ENCODE data around the gene PAH.

The PAH gene

DNA sequence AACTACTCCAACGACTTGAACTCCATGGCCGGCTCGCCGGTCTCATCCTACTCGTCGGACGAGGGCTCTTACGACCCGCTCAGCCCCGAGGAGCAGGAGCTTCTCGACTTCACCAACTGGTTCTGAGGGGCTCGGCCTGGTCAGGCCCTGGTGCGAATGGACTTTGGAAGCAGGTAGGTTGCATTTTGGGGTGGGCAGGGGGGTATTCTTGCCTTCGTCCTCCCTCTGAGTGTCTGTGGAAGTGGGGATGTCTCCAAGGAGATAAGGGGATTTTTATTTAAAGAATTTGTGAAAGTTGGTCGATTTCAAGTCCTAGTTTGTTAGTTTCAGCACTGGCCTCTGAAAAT, 41.8 kb upstream of the PAH start:
- Histone ChIP-seq H3K9ac (ENCODE audit: low read depth, low read length) (no peak overlapping the region), H3K27me3 (ENCODE audit: insufficient read depth, low read length) (peaks cover 100% of the 10 kb centered on the region), H3K9me3 (ENCODE audit: insufficient read depth, low read depth, low read length) (peaks cover 7% of the 10 kb centered on the region), H3K4me3 (ENCODE audit: low read length) (peak overlapping the region; percentile 55), H3K27ac (ENCODE audit: low read depth, low read length) (no peak overlapping the region), H3K36me3 (ENCODE audit: insufficient read depth, low read length) (no peaks in the 10 kb centered on the region), H3K4me1 (ENCODE audit: insufficient read depth, low read length) (peaks cover 25% of the 10 kb centered on the region)
- WGBS = 3% methylated on average over 15 of the region's 15 CpGs

DNA sequence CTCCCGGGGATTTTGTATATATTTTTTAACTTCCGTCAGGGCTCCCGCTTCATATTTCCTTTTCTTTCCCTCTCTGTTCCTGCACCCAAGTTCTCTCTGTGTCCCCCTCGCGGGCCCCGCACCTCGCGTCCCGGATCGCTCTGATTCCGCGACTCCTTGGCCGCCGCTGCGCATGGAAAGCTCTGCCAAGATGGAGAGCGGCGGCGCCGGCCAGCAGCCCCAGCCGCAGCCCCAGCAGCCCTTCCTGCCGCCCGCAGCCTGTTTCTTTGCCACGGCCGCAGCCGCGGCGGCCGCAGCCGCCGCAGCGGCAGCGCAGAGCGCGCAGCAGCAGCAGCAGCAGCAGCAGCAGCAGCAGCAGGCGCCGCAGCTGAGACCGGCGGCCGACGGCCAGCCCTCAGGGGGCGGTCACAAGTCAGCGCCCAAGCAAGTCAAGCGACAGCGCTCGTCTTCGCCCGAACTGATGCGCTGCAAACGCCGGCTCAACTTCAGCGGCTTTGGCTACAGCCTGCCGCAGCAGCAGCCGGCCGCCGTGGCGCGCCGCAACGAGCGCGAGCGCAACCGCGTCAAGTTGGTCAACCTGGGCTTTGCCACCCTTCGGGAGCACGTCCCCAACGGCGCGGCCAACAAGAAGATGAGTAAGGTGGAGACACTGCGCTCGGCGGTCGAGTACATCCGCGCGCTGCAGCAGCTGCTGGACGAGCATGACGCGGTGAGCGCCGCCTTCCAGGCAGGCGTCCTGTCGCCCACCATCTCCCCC, 41.2 kb upstream of the PAH start:
- WGBS = under 1% methylated on average over 83 of the region's 83 CpGs
- Histone ChIP-seq H3K4me3 (ENCODE audit: low read length) (peak overlapping the region; percentile 55), H3K9ac (ENCODE audit: low read depth, low read length) (no peak overlapping the region), H3K27ac (ENCODE audit: low read depth, low read length) (no peak overlapping the region), H3K36me3 (ENCODE audit: insufficient read depth, low read length) (no peaks in the 10 kb centered on the region), H3K27me3 (ENCODE audit: insufficient read depth, low read length) (peaks cover 100% of the 10 kb centered on the region), H3K4me1 (ENCODE audit: insufficient read depth, low read length) (peaks cover 23% of the 10 kb centered on the region), H3K9me3 (ENCODE audit: insufficient read depth, low read depth, low read length) (peaks cover 2% of the 10 kb centered on the region; the same call in 1 of the 2 replicates)

DNA sequence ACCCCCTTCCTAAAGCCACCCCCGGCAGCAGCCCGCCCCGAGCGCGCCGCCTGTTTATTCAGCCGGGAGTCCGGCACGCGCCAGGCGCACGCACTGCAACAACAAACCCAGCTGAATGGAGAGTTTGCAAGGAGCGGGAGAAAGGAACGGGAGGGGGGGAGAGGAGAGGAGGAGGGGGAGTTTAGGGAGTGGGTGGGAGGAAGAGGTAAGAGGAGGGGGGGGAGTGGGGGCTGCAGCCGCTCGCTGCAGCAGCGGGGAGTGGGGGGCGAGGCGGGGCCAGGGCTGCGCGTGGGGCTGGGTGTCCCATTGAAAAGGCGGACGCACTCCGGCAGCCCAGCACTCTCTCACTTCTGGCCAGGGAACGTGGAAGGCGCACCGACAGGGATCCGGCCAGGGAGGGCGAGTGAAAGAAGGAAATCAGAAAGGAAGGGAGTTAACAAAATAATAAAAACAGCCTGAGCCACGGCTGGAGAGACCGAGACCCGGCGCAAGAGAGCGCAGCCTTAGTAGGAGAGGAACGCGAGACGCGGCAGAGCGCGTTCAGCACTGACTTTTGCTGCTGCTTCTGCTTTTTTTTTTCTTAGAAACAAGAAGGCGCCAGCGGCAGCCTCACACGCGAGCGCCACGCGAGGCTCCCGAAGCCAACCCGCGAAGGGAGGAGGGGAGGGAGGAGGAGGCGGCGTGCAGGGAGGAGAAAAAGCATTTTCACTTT, 40.5 kb upstream of the PAH start, which contains the start of gene ASCL1:
ASCL1 (plus strand) TSS at position 336 of the 712 bp plus-strand sequence. CDS start 571 bp downstream, outside the sequence.
- H3K36me3 ChIP-seq (ENCODE audit: insufficient read depth, low read length) = no peaks in the 10 kb centered on the region
- peaks cover 100% of the 10 kb centered on the region for H3K27me3 ChIP-seq (ENCODE audit: insufficient read depth, low read length)
- H3K4me1 ChIP-seq (ENCODE audit: insufficient read depth, low read length) = peaks cover 18% of the 10 kb centered on the region
- under 1% methylated on average over 51 of the region's 52 CpGs for WGBS
- no peak within 1 kb of the TSS for H3K9ac ChIP-seq (ENCODE audit: low read depth, low read length)
- H3K9me3 ChIP-seq (ENCODE audit: insufficient read depth, low read depth, low read length) = no peaks in the 10 kb centered on the region
- H3K27ac ChIP-seq (ENCODE audit: low read depth, low read length) = no peak within 1 kb of the TSS
- H3K4me3 ChIP-seq (ENCODE audit: low read length) = peak within 1 kb of the TSS; percentile 55

DNA sequence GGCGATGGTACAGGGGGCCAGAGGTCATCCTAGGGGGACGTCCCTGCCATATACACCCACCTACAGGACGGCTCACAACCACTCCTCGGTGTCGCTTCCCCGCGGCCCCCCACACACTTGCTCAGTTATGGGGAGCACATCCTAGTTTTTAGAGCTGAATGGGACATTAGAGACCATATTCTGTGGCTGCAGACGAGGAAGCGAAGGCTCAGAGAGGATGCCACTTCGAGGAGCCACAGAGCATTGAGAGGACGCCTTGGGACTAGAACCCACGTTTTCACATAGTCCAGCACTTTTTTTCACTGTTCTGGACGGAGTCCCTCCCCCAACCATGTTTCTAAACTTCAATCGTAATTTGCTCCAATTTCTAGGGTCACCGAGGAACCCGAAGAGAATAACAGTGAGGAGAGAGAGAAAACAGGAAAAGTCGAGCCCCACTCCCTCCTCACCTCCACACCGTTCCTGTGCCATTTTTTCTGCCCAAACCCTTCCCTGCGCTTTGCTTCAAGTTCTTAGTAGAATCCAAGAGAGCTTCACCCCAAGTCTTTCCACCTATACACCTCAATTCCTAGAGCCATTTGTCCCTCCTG, 39.8 kb upstream of the PAH start:
- H3K27me3 ChIP-seq (ENCODE audit: insufficient read depth, low read length) = peaks cover 100% of the 10 kb centered on the region
- WGBS = 2% methylated on average over 17 of the region's 19 CpGs
- H3K36me3 ChIP-seq (ENCODE audit: insufficient read depth, low read length) = no peaks in the 10 kb centered on the region
- no peak overlapping the region for H3K9ac ChIP-seq (ENCODE audit: low read depth, low read length)
- peak overlapping the region; percentile 39 for H3K4me3 ChIP-seq (ENCODE audit: low read length)
- no peaks in the 10 kb centered on the region for H3K9me3 ChIP-seq (ENCODE audit: insufficient read depth, low read depth, low read length)
- peaks cover 23% of the 10 kb centered on the region for H3K4me1 ChIP-seq (ENCODE audit: insufficient read depth, low read length)
- H3K27ac ChIP-seq (ENCODE audit: low read depth, low read length) = no peak overlapping the region

DNA sequence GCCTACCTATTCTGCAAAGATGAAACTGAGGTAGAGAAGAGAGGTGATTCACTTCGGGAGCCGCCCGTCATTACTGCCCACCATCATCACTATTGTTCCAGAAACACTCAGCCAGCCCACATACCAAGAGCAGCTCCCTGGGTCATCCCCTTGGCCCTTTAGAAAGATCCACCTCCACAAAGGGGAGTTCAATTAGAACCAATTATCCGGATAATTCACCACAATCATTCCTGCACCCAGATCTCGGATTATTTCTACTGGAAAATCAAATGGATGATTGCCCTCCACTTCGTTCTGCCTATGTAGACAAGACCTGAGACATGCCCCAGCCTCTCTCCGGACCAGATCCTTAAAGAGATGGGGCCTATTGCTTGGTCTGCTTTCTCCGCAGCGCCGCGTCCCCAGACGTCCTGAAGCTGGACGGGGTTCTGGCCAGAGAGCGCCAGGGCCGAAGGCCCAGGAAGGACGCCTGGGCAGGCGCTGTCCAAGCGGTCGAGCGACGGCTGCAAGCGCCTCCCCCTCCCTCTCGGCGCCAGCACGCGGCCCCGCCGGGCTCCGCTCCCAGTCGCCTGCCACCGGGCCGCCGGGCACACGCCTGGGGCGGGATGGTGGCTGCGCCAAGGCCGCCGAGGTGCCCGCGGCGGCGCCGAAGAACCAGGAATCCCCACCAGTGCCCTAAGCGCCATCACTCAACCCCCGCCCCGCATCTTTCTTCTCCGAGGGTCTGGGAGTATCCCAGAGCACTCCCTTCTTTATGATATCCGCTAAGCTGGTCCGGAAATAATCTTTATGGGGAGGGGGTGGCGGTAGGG, 39.1 kb upstream of the PAH start:
- WGBS = 2% methylated on average over 47 of the region's 50 CpGs
- Histone ChIP-seq H3K4me1 (ENCODE audit: insufficient read depth, low read length) (peaks cover 19% of the 10 kb centered on the region), H3K27ac (ENCODE audit: low read depth, low read length) (no peak overlapping the region), H3K9ac (ENCODE audit: low read depth, low read length) (no peak overlapping the region), H3K4me3 (ENCODE audit: low read length) (peak overlapping the region; percentile 39), H3K27me3 (ENCODE audit: insufficient read depth, low read length) (peaks cover 100% of the 10 kb centered on the region), H3K9me3 (ENCODE audit: insufficient read depth, low read depth, low read length) (no peaks in the 10 kb centered on the region), H3K36me3 (ENCODE audit: insufficient read depth, low read length) (no peaks in the 10 kb centered on the region)

DNA sequence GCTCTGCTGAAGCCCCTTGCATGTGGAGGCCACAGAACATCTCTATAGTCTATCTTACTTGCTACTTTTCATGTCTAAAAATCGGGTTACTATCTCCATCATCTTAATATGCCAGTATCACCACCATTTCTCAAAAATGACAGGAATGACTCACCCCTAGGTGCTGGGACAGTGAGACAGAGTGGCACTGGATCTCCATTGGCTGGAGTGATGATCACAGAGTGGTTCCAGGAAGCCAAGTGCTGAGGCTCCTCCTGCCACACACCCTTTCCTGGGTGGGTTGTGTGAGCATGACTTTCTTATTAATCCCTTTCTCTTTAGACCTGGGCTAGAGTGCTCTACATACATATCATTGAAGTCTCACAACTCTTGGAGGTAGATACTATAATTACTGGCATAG, 37.1 kb upstream of the PAH start:
- H3K36me3 ChIP-seq (ENCODE audit: insufficient read depth, low read length) = no peaks in the 10 kb centered on the region
- no peaks in the 10 kb centered on the region for H3K9me3 ChIP-seq (ENCODE audit: insufficient read depth, low read depth, low read length)
- WGBS = 71% methylated on average over 1 of the region's 1 CpG
- peaks cover 100% of the 10 kb centered on the region for H3K27me3 ChIP-seq (ENCODE audit: insufficient read depth, low read length)
- peaks cover 16% of the 10 kb centered on the region for H3K4me1 ChIP-seq (ENCODE audit: insufficient read depth, low read length)
- no peak overlapping the region for H3K4me3 ChIP-seq (ENCODE audit: low read length)
- H3K27ac ChIP-seq (ENCODE audit: low read depth, low read length) = no peak overlapping the region
- no peak overlapping the region for H3K9ac ChIP-seq (ENCODE audit: low read depth, low read length)

DNA sequence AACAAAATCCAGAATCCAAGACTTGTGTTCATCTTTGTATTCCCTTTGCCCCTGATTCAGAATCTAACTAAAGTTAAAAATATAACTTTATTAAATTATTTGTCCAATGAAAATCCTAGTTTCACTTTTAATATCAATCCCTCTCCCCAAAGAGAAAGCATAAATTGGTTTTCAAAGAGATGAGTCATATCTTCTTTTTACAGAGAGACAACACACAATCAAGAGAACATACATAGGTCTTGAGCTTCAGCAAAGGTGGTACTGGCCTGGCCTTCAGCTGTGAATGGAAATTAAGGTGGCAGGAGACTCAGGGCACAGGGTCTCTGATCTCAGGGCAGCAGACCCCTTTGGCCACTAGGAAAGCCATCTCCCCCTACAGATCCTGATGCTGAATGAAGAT, 36.2 kb upstream of the PAH start:
- Histone ChIP-seq H3K4me1 (ENCODE audit: insufficient read depth, low read length) (peaks cover 13% of the 10 kb centered on the region), H3K36me3 (ENCODE audit: insufficient read depth, low read length) (no peaks in the 10 kb centered on the region), H3K4me3 (ENCODE audit: low read length) (no peak overlapping the region), H3K27me3 (ENCODE audit: insufficient read depth, low read length) (peaks cover 99% of the 10 kb centered on the region), H3K9me3 (ENCODE audit: insufficient read depth, low read depth, low read length) (no peaks in the 10 kb centered on the region), H3K27ac (ENCODE audit: low read depth, low read length) (no peak overlapping the region), H3K9ac (ENCODE audit: low read depth, low read length) (no peak overlapping the region)

DNA sequence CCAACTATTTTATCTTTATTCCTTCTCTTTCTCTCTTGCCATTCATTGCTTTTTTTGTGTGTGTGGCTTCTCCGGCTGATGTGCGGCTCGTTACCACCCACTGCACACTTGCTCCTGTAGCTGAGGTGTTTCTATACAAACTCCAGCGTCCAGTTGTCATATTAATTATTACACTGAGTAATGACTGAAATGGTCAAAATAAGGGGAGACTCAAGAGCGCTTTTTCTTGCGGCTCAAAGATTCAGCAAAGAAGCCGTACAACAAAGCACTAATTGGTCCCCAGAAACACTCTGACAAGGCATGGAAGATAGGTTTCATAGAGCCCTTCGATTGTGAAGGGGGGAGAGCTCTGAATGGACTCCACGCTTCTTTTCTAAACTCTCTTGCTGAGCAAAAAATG, 34.8 kb upstream of the PAH start:
- Histone ChIP-seq H3K27ac (ENCODE audit: low read depth, low read length) (no peak overlapping the region), H3K9me3 (ENCODE audit: insufficient read depth, low read depth, low read length) (no peaks in the 10 kb centered on the region), H3K36me3 (ENCODE audit: insufficient read depth, low read length) (no peaks in the 10 kb centered on the region), H3K9ac (ENCODE audit: low read depth, low read length) (no peak overlapping the region), H3K27me3 (ENCODE audit: insufficient read depth, low read length) (peaks cover 99% of the 10 kb centered on the region), H3K4me3 (ENCODE audit: low read length) (no peak overlapping the region), H3K4me1 (ENCODE audit: insufficient read depth, low read length) (peaks cover 13% of the 10 kb centered on the region; the same call in 1 of the 2 replicates)
- 74% methylated on average over 8 of the region's 9 CpGs for WGBS

DNA sequence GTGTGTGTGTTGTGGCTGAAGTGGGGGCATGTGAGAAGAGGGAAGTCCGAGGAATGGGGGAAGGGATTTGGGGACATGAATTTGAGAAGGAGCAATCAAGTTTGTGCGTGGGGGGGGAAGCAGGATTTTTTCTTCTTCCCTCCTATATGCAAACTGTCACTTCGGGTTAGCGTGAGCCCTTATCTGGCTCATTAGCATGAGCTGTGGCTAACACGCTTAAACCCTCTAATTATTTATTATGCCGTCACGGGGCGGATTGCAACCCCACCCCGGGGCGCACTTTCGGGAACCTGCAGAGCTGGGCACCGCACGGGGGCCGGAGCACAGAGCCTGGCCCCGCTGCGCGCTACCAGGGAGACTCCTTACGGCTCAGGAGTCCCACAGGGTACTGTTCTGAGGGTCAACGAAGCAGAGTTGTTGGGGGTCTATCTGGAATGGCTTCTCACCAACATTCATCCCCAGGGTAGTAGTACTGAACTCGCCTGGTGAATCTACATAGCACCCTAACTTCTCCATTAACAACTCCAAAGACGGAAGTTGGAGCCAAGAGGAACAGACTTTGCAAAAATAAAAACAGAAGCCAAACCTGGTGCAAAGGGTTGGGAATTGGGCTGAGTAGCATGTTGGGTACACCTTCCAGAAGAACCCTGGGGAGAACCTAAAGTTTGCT, 34.0 kb upstream of the PAH start:
- peaks cover 95% of the 10 kb centered on the region for H3K27me3 ChIP-seq (ENCODE audit: insufficient read depth, low read length)
- no peak overlapping the region for H3K9ac ChIP-seq (ENCODE audit: low read depth, low read length)
- H3K36me3 ChIP-seq (ENCODE audit: insufficient read depth, low read length) = no peaks in the 10 kb centered on the region
- peak overlapping the region; percentile 47 for H3K4me3 ChIP-seq (ENCODE audit: low read length)
- H3K9me3 ChIP-seq (ENCODE audit: insufficient read depth, low read depth, low read length) = no peaks in the 10 kb centered on the region
- peaks cover 13% of the 10 kb centered on the region; the same call in 1 of the 2 replicates for H3K4me1 ChIP-seq (ENCODE audit: insufficient read depth, low read length)
- WGBS = 3% methylated on average over 20 of the region's 21 CpGs
- H3K27ac ChIP-seq (ENCODE audit: low read depth, low read length) = no peak overlapping the region

DNA sequence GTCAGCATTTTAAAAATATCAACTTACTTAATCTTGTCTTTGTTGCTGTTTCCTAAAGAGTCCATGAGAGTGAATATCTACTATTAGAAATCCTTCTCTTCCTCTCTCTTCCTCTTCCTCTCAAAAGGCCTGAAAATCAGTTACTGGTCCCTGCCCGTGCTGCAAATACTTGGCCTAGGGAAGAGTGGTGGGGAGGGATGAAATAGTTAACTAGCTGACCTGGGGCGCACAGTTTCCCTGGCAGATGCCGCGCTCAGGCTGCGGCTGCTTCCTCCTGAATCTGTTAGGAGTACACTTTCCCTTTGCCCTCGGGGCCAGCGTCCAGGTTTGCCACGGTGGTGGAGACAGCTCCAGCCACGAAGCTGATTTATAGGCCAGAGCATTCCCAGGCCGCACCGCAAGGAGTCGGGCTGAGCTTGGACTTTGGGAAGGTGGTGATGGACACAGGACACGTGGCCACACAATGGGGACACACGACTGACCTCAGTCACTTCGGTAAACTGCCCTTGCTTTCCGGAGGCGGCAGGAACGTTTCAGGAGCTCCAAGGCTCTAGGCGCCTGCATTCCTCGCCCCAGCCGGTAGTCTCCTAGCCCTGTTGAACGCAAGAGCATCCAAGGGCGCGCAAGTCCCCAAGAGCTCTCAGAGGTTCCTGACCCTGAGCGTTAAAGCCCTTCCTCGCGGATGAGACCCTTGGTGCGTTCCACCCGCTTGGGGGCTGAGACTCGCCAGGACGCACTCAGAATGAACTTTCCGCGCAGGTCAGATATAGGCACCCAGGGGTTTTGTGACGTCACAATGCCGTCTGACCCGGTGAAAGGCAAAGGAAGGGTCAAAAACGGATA, 33.3 kb upstream of the PAH start:
- WGBS = 3% methylated on average over 37 of the region's 37 CpGs
- Histone ChIP-seq H3K27me3 (ENCODE audit: insufficient read depth, low read length) (peaks cover 88% of the 10 kb centered on the region), H3K36me3 (ENCODE audit: insufficient read depth, low read length) (no peaks in the 10 kb centered on the region), H3K9ac (ENCODE audit: low read depth, low read length) (no peak overlapping the region), H3K27ac (ENCODE audit: low read depth, low read length) (no peak overlapping the region), H3K4me3 (ENCODE audit: low read length) (peak overlapping the region; percentile 47), H3K9me3 (ENCODE audit: insufficient read depth, low read depth, low read length) (no peaks in the 10 kb centered on the region), H3K4me1 (ENCODE audit: insufficient read depth, low read length) (peaks cover 11% of the 10 kb centered on the region; the same call in 1 of the 2 replicates)

Measured in HUES64 (cell line).